SU-DHL-6 (cell line): Measurements from ENCODE around the gene ZNF592.

Source experiments
- CTCF ChIP-seq: fragments of 200-600 bp; sonication (generic); IDR thresholded peaks from one replicate; pipeline ENCODE4 v1.5.1; 2017; ENCODE audit warnings: antibody characterized with exemption, mild to moderate bottlenecking, low read length, moderate library complexity; ENCODE audit not compliant: insufficient read depth, poor library complexity, severe bottlenecking
- EZH2phosphoT487 ChIP-seq: fragments of 200-600 bp; sonication (generic), shearing (Covaris generic); conservative IDR thresholded peaks from 2 replicates; pipeline ENCODE4 v1.6.1; 2018; ENCODE audit warnings: mild to moderate bottlenecking, antibody characterized with exemption, low read length, moderate library complexity, mixed read lengths

GRCh38 chr15:84834969-84835368 lies 86.6 kb downstream of the ZNF592 start:
- TF ChIP-seq CTCF: no peak
- no peak for TF ChIP-seq EZH2phosphoT487
